Thyroid gland (tissue), 4 donors: ENCODE results near the gene SLC35G2.

Source experiments
- POLR2A ChIP-seq, 2 donors: fragments of 450-650 bp; IDR thresholded peaks; one replicate each; pipeline ENCODE4 v1.6.1; 2017; ENCODE audit warnings: antibody characterized with exemption in 2 of 2, mild to moderate bottlenecking in 2 of 2, moderate library complexity in 1 of 2
- TF ChIP-seq, protein P1 (sequence below), 6 experiments: fragments of 200-600 bp in 3 of 6; fragments of 450-650 bp in 3 of 6; sonication (generic) in 3 of 6; IDR thresholded peaks; one replicate each; pipeline ENCODE4 v1.5.1; 2016 to 2019; ENCODE audit warnings: antibody characterized with exemption in 6 of 6, mild to moderate bottlenecking in 2 of 6, inconsistent platforms in 1 of 6, moderate library complexity in 1 of 6

DNA sequence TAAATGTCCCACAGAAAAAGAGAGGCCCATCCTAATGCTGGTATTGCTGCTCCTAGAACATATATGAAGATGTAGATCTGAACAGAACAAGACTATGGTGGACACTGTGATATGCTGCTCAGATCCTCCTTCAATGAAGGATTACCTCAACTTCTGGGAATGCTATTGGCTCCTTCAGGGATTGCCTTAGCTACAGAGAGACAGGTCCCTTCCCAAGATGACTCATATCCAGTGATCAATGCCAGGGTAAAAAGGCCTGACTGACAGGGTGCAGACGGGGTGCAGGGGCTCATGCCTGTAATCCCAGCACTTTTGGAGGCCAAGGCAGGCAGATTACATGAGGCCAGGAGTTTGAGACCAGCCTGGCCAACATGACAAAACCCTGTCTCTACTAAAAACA is 46.2 kb upstream of the SLC35G2 start:
- TF ChIP-seq, protein P1, sequence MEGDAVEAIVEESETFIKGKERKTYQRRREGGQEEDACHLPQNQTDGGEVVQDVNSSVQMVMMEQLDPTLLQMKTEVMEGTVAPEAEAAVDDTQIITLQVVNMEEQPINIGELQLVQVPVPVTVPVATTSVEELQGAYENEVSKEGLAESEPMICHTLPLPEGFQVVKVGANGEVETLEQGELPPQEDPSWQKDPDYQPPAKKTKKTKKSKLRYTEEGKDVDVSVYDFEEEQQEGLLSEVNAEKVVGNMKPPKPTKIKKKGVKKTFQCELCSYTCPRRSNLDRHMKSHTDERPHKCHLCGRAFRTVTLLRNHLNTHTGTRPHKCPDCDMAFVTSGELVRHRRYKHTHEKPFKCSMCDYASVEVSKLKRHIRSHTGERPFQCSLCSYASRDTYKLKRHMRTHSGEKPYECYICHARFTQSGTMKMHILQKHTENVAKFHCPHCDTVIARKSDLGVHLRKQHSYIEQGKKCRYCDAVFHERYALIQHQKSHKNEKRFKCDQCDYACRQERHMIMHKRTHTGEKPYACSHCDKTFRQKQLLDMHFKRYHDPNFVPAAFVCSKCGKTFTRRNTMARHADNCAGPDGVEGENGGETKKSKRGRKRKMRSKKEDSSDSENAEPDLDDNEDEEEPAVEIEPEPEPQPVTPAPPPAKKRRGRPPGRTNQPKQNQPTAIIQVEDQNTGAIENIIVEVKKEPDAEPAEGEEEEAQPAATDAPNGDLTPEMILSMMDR (IDR thresholded peaks at IDR 0.05) = no peak
- no peak for TF ChIP-seq POLR2A (IDR thresholded peaks at IDR 0.05)
